HepG2 (cell line): ENCODE results near the gene PPCDC. TPM values are rescaled to one million over a fixed set of nuclear protein-coding genes. Genes with fewer than 3 reads are reported as not detected.

Source experiments
- FIP1L1 ChIP-seq: fragments of 200-400 bp; formaldehyde crosslinking; IDR thresholded peaks from 2 replicates; pipeline ENCODE4 v1.6.1; 2018; ENCODE audit warnings: low read depth, mild to moderate bottlenecking, low read length, moderate library complexity, borderline replicate concordance; ENCODE audit not compliant: insufficient read depth
- GABPA ChIP-seq, 2 experiments: IDR thresholded peaks; 2 replicates each; pipeline ENCODE4 v1.6.1; 2011 to 2016; ENCODE audit warnings: low read depth in 2 of 2, low read length in 1 of 2, missing biosample characterization in 1 of 2, missing genetic modification characterization in 1 of 2
- KDM1A ChIP-seq: IDR thresholded peaks from 2 replicates; pipeline ENCODE4 v1.6.1; 2016; ENCODE audit warnings: missing compliant biosample characterization
- PITX1 ChIP-seq: sonication (generic); formaldehyde crosslinking; IDR thresholded peaks from 2 replicates; pipeline ENCODE4 v1.5.1; 2020; ENCODE audit warnings: mild to moderate bottlenecking, missing genetic modification reagents
- RAD51 ChIP-seq: fragments of 450-650 bp; IDR thresholded peaks from 2 replicates; pipeline ENCODE4 v1.6.1; 2016; ENCODE audit warnings: borderline replicate concordance
- RARA ChIP-seq: IDR thresholded peaks from 2 replicates; pipeline ENCODE4 v1.6.1; 2016; ENCODE audit warnings: missing genetic modification reagents, missing compliant biosample characterization
- SRY ChIP-seq: sonication (generic); formaldehyde crosslinking; IDR thresholded peaks from 2 replicates; pipeline ENCODE4 v1.8.0; 2022; ENCODE audit warnings: mild to moderate bottlenecking, missing genetic modification reagents
- ZBTB1 ChIP-seq: sonication (generic); formaldehyde crosslinking; IDR thresholded peaks from 2 replicates; pipeline ENCODE4 v1.4.0; 2020; ENCODE audit warnings: missing genetic modification reagents, borderline replicate concordance
- ZFX ChIP-seq: sonication (generic); formaldehyde crosslinking; IDR thresholded peaks from 2 replicates; pipeline ENCODE4 v1.4.0; 2020; ENCODE audit warnings: mild to moderate bottlenecking, low read depth, missing genetic modification reagents, moderate library complexity
- ZMYM2 ChIP-seq: sonication (generic); formaldehyde crosslinking; IDR thresholded peaks from 2 replicates; pipeline ENCODE4 v1.8.0; 2022; ENCODE audit warnings: mild to moderate bottlenecking, missing genetic modification reagents
- ZNF20 ChIP-seq: sonication (generic); formaldehyde crosslinking; IDR thresholded peaks from 2 replicates; pipeline ENCODE4 v1.4.0; 2020; ENCODE audit warnings: mild to moderate bottlenecking, moderate library complexity, missing genetic modification reagents
- ZNF652 ChIP-seq: IDR thresholded peaks from 2 replicates; pipeline ENCODE4 v1.6.1; 2016; ENCODE audit warnings: low read depth, borderline replicate concordance
- ZNF709 ChIP-seq: sonication (generic); formaldehyde crosslinking; IDR thresholded peaks from 2 replicates; pipeline ENCODE4 v1.5.0; 2020; ENCODE audit warnings: mild to moderate bottlenecking, missing genetic modification reagents
- ZNF749 ChIP-seq: sonication (generic); formaldehyde crosslinking; IDR thresholded peaks from 2 replicates; pipeline ENCODE4 v1.8.0; 2022; ENCODE audit warnings: mild to moderate bottlenecking, missing genetic modification reagents, moderate library complexity, borderline replicate concordance
- ZSCAN29 ChIP-seq: sonication (generic); formaldehyde crosslinking; conservative IDR thresholded peaks from 2 replicates; pipeline ENCODE4 v1.4.0; 2020; ENCODE audit warnings: mild to moderate bottlenecking, missing genetic modification reagents
- polyA plus RNA-seq, 8 experiments: library from polyadenylated mRNA; depleted of rRNA in 3 of 8; stranded (reverse) in 7 of 8; unstranded in 1 of 8; fragments of >200 nt; fragmentation: Illumina TruSeq in 4 of 8; extraction: Trizol in 4 of 8; gene quantifications; 2 replicates each; pipeline versions ENCODE4 v1.2.1 to v1.2.3, GENCODE V29; 2011 to 2016; ENCODE audit warnings: low read depth in 4 of 8, missing spikeins in 1 of 8, mixed read lengths in 1 of 8; ENCODE audit not compliant: insufficient read depth in 1 of 8
- total RNA-seq, 5 experiments: library from RNA; depleted of rRNA; stranded (reverse); fragments of >200 nt; fragmentation: Illumina TruSeq; extraction: Trizol; gene quantifications; 2 replicates each; pipeline ENCODE4 v1.2.3, GENCODE V29; 2016; ENCODE audit warnings: low read depth in 1 of 5
- TF ChIP-seq, protein P1 (sequence below): sonication (generic); formaldehyde crosslinking; IDR thresholded peaks from 2 replicates; pipeline ENCODE4 v1.4.0; 2020; ENCODE audit warnings: missing genetic modification reagents, mild to moderate bottlenecking, borderline replicate concordance
- TF ChIP-seq, protein P2 (sequence below): sonication (generic); formaldehyde crosslinking; IDR thresholded peaks from 2 replicates; pipeline ENCODE4 v1.4.0; 2020; ENCODE audit warnings: missing genetic modification reagents, borderline replicate concordance
- TF ChIP-seq, protein P3 (sequence below): sonication (generic); formaldehyde crosslinking; IDR thresholded peaks from 2 replicates; pipeline ENCODE4 v1.5.0; 2020; ENCODE audit warnings: mild to moderate bottlenecking, missing genetic modification reagents

Gene PPCDC
- total and polyA plus RNA-seq, 2 of the 13 experiments (the other 11 are each of a cell fraction or from before 2014, with no cell fraction given) = 12.3 to 12.8 TPM

DNA sequence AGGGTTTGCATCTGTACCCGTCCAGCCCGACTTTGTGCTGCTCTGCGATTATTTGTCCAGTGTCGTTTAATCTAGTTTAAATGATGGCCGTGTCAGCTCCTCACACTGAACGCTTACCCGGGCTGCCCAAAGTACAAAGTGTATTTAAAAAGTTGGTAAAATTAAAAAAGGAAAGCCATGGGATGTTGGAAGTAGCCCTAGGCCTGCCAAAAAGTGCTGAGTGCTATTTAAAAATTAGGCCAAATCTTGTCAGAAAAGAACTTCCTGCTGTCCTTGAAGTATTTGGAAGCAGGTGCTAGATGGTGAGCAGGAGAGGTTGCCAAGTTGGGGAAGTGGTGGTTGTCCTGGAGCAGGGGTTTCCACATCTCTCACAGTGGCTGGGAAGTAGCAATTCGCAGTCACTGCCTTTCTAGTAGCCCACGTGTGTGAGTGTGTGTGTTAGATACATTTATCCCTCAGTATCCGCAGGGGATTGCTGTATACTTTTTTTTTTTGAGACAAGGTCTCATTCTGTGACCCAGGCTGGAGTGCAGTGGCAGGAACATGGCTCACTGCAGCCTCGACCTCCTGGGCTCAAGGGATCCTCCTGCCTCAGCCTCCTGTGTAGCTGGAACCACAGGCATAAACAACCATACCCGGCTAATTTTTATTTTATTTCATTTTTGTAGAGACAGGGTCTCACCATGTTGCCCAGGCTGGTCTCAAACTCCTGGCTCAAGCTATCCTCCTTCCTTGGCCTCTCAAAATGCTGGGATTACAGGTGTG lies 664 bp downstream of the PPCDC start (continued):
- TF ChIP-seq ZSCAN29 (CRISPR knock-in tag) (no peak), ZMYM2 (CRISPR knock-in tag) (0 out of 2 replicates have a peak, but pooled peaks have one; percentile 21), ZNF20 (CRISPR knock-in tag) (no peak), ZBTB1 (no peak), ZNF709 (no peak), KDM1A (no peak), ZFX (no peak), GABPA (IDR thresholded peaks at IDR 0.05; ENCODE audit: low read depth, low read length) (no peak), GABPA (CRISPR knock-in tag; IDR thresholded peaks at IDR 0.05; ENCODE audit: low read depth) (no peak), ZNF749 (CRISPR knock-in tag) (0 out of 2 replicates have a peak, but pooled peaks have one; percentile 5), RAD51 (no peak), FIP1L1 (no peak), ZNF652 (CRISPR knock-in tag) (no peak), RARA (no peak), SRY (CRISPR knock-in tag) (no peak), PITX1 (0 out of 2 replicates have a peak, but pooled peaks have one; percentile 3)
- TF ChIP-seq, protein P1, sequence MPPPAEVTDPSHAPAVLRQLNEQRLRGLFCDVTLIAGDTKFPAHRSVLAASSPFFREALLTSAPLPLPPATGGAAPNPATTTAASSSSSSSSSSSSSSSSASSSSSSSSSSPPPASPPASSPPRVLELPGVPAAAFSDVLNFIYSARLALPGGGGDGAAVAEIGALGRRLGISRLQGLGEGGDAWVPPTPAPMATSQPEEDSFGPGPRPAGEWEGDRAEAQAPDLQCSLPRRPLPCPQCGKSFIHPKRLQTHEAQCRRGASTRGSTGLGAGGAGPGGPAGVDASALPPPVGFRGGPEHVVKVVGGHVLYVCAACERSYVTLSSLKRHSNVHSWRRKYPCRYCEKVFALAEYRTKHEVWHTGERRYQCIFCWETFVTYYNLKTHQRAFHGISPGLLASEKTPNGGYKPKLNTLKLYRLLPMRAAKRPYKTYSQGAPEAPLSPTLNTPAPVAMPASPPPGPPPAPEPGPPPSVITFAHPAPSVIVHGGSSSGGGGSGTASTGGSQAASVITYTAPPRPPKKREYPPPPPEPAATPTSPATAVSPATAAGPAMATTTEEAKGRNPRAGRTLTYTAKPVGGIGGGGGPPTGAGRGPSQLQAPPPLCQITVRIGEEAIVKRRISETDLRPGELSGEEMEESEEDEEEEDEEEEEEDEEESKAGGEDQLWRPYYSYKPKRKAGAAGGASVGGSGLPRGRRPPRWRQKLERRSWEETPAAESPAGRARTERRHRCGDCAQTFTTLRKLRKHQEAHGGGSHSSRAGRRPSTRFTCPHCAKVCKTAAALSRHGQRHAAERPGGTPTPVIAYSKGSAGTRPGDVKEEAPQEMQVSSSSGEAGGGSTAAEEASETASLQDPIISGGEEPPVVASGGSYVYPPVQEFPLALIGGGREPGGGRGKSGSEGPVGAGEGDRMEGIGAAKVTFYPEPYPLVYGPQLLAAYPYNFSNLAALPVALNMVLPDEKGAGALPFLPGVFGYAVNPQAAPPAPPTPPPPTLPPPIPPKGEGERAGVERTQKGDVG (CRISPR knock-in tag) = no peak
- TF ChIP-seq, protein P2, sequence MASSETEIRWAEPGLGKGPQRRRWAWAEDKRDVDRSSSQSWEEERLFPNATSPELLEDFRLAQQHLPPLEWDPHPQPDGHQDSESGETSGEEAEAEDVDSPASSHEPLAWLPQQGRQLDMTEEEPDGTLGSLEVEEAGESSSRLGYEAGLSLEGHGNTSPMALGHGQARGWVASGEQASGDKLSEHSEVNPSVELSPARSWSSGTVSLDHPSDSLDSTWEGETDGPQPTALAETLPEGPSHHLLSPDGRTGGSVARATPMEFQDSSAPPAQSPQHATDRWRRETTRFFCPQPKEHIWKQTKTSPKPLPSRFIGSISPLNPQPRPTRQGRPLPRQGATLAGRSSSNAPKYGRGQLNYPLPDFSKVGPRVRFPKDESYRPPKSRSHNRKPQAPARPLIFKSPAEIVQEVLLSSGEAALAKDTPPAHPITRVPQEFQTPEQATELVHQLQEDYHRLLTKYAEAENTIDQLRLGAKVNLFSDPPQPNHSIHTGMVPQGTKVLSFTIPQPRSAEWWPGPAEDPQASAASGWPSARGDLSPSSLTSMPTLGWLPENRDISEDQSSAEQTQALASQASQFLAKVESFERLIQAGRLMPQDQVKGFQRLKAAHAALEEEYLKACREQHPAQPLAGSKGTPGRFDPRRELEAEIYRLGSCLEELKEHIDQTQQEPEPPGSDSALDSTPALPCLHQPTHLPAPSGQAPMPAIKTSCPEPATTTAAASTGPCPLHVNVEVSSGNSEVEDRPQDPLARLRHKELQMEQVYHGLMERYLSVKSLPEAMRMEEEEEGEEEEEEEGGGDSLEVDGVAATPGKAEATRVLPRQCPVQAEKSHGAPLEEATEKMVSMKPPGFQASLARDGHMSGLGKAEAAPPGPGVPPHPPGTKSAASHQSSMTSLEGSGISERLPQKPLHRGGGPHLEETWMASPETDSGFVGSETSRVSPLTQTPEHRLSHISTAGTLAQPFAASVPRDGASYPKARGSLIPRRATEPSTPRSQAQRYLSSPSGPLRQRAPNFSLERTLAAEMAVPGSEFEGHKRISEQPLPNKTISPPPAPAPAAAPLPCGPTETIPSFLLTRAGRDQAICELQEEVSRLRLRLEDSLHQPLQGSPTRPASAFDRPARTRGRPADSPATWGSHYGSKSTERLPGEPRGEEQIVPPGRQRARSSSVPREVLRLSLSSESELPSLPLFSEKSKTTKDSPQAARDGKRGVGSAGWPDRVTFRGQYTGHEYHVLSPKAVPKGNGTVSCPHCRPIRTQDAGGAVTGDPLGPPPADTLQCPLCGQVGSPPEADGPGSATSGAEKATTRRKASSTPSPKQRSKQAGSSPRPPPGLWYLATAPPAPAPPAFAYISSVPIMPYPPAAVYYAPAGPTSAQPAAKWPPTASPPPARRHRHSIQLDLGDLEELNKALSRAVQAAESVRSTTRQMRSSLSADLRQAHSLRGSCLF = no peak
- TF ChIP-seq, protein P3, sequence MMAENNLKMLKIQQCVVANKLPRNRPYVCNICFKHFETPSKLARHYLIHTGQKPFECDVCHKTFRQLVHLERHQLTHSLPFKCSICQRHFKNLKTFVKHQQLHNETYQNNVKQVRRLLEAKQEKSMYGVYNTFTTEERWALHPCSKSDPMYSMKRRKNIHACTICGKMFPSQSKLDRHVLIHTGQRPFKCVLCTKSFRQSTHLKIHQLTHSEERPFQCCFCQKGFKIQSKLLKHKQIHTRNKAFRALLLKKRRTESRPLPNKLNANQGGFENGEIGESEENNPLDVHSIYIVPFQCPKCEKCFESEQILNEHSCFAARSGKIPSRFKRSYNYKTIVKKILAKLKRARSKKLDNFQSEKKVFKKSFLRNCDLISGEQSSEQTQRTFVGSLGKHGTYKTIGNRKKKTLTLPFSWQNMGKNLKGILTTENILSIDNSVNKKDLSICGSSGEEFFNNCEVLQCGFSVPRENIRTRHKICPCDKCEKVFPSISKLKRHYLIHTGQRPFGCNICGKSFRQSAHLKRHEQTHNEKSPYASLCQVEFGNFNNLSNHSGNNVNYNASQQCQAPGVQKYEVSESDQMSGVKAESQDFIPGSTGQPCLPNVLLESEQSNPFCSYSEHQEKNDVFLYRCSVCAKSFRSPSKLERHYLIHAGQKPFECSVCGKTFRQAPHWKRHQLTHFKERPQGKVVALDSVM (CRISPR knock-in tag) = peak; percentile 95
